C4-2B (cell line): ENCODE data around the gene OSBP2.

Source experiments
- CTCF ChIP-seq: fragments of 450-650 bp; conservative IDR thresholded peaks from 2 replicates; pipeline ENCODE4 v1.5.1; 2017; ENCODE audit warnings: mild to moderate bottlenecking
- ZFX ChIP-seq: fragments of 450-650 bp; IDR thresholded peaks from 2 replicates; pipeline ENCODE4 v1.6.1; 2017

- TF ChIP-seq CTCF (no peak), ZFX (no peak)
Observed at GRCh38 chr22:30932661-30933060, 238.0 kb downstream of the OSBP2 start.
